ENCODE data around the gene XDH. TPM values are rescaled to one million over a fixed set of nuclear protein-coding genes. Genes with fewer than 3 reads are reported as not detected.

Gene XDH
- polyA plus RNA-seq, 1 of the 3 experiments (the other 2 are of a cell fraction): 0.33 TPM

- no peak overlapping the region for H3K9ac ChIP-seq
- no peaks in the 10 kb centered on the region for H4K20me1 ChIP-seq (ENCODE audit: insufficient read depth)
- WGBS (ENCODE audit: low lambda C conversion rate): 49% methylated on average over 2 of the region's 2 CpGs
- ChIA-PET CTCF (no interaction called here), POLR2A (no interaction called here)
- H3K36me3 ChIP-seq (replicated peaks in 1 of 2; ENCODE audit: control insufficient read depth in 1 of 2, insufficient read depth in 2 of 2, low read length in 1 of 2): no peaks in the 10 kb centered on the region
- no peaks in the 10 kb centered on the region for H3K9me3 ChIP-seq
- H3K4me1 ChIP-seq (ENCODE audit: control insufficient read depth in 1 of 2, insufficient read depth in 2 of 2, low read depth in 1 of 2, low read length in 1 of 2): peaks cover 0 to 2% of the 10 kb centered on the region in 2 experiments; a peak in 1 of 4 replicates
- H3K27me3 ChIP-seq (ENCODE audit: insufficient read depth): no peaks in the 10 kb centered on the region
- no peak overlapping the region for H3K4me3 ChIP-seq (ENCODE audit: low read depth in 2 of 2, low read length in 1 of 2)
- no peak overlapping the region for H3K4me2 ChIP-seq
- no peaks in the 10 kb centered on the region for H3K9me2 ChIP-seq
- H3K79me2 ChIP-seq (ENCODE audit: insufficient read depth): no peaks in the 10 kb centered on the region
- H3F3A ChIP-seq (replicated peaks; ENCODE audit: insufficient read depth): peaks cover 9% of the 10 kb centered on the region
- no peak for DNase-seq
- H2AFZ ChIP-seq (ENCODE audit: low read depth): no peak overlapping the region
- TF ChIP-seq, protein P1, sequence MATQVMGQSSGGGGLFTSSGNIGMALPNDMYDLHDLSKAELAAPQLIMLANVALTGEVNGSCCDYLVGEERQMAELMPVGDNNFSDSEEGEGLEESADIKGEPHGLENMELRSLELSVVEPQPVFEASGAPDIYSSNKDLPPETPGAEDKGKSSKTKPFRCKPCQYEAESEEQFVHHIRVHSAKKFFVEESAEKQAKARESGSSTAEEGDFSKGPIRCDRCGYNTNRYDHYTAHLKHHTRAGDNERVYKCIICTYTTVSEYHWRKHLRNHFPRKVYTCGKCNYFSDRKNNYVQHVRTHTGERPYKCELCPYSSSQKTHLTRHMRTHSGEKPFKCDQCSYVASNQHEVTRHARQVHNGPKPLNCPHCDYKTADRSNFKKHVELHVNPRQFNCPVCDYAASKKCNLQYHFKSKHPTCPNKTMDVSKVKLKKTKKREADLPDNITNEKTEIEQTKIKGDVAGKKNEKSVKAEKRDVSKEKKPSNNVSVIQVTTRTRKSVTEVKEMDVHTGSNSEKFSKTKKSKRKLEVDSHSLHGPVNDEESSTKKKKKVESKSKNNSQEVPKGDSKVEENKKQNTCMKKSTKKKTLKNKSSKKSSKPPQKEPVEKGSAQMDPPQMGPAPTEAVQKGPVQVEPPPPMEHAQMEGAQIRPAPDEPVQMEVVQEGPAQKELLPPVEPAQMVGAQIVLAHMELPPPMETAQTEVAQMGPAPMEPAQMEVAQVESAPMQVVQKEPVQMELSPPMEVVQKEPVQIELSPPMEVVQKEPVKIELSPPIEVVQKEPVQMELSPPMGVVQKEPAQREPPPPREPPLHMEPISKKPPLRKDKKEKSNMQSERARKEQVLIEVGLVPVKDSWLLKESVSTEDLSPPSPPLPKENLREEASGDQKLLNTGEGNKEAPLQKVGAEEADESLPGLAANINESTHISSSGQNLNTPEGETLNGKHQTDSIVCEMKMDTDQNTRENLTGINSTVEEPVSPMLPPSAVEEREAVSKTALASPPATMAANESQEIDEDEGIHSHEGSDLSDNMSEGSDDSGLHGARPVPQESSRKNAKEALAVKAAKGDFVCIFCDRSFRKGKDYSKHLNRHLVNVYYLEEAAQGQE (IDR thresholded peaks at IDR 0.05; ENCODE audit: low read depth, low read length): no peak
- TF ChIP-seq GATA2 (CRISPR knock-in tag; IDR thresholded peaks at IDR 0.05): no peak
- TF ChIP-seq SMC3 (IDR thresholded peaks at IDR 0.05; ENCODE audit: low read depth, low read length): no peak
- no peak for TF ChIP-seq USF2 (IDR thresholded peaks at IDR 0.05; ENCODE audit: borderline replicate concordance, low read depth, low read length)
- no peak for TF ChIP-seq TAF1 (IDR thresholded peaks at IDR 0.05; ENCODE audit: borderline replicate concordance, low read depth, low read length)
- TF ChIP-seq YY1 (IDR thresholded peaks at IDR 0.05; ENCODE audit: low read depth): no peak
- no peak for TF ChIP-seq FOXJ3 (CRISPR knock-in tag; IDR thresholded peaks at IDR 0.05)
- TF ChIP-seq CHD2 (IDR thresholded peaks at IDR 0.05; ENCODE audit: low read length, partially characterized antibody): no peak
- no peak for TF ChIP-seq EP300 (IDR thresholded peaks at IDR 0.05; ENCODE audit: borderline replicate concordance in 1 of 2, low read depth in 1 of 2, low read length in 1 of 2)
- no peak for TF ChIP-seq MAX (IDR thresholded peaks at IDR 0.05; ENCODE audit: low read depth)
- TF ChIP-seq CTCF (IDR thresholded peaks at IDR 0.05): no peak
- TF ChIP-seq JUND (IDR thresholded peaks at IDR 0.05): no peak
- TF ChIP-seq RXRA (IDR thresholded peaks at IDR 0.05; ENCODE audit: borderline replicate concordance, low read depth): no peak
- TF ChIP-seq TCF12 (IDR thresholded peaks at IDR 0.05): no peak
- TF ChIP-seq ELF1 (IDR thresholded peaks at IDR 0.05): no peak
- no peak overlapping the region for H3K27ac ChIP-seq (ENCODE audit: low read depth in 2 of 2, low read length in 1 of 2)
These were observed 27.8 kb upstream of the XDH start for GRCh38 chr2:31442376-31442775.

Measured in SK-N-SH (cell line).